Hypothalamus (tissue), 51 donors: Measurements from ENCODE around the gene TSPAN10.

Experiments used
- DNase-seq, 51 donors: peaks; one replicate each; lab custom pipeline; 2025; lab: John Stamatoyannopoulos, UW

Gene TSPAN10

GRCh38 chr17:81656835-81657234 is 19.8 kb downstream of the TSPAN10 start:
- DNase-seq = no peak

GRCh38 chr17:81659038-81659437 is 22.0 kb downstream of the TSPAN10 start:
- DNase-seq = no peak

GRCh38 chr17:81660441-81660840 is 23.4 kb downstream of the TSPAN10 start:
- DNase-seq = no peak

- no peak for DNase-seq
Observed at GRCh38 chr17:81662002-81662401, 25.0 kb downstream of the TSPAN10 start.

- DNase-seq = no peak
Observed at GRCh38 chr17:81664051-81664470, 27.1 kb downstream of the TSPAN10 start.

- DNase-seq = peak in 4 of 51 donors; percentile 3 to 27 (median 20)
Observed at GRCh38 chr17:81665205-81666091, 28.5 kb downstream of the TSPAN10 start.

GRCh38 chr17:81666092-81666341 is 29.0 kb downstream of the TSPAN10 start:
- no peak for DNase-seq

- DNase-seq = peak; percentile 57 to 98 (median 91)
Observed at GRCh38 chr17:81666342-81667191, 29.6 kb downstream of the TSPAN10 start, which contains the start of the genes CCDC137 and OXLD1. Gene CCDC137 (plus strand): TSS chr17:81666737. CDS start chr17:81666767, 30 bp downstream. Gene OXLD1 (minus strand): TSS chr17:81666605. CDS start chr17:81666577, 28 bp downstream.

GRCh38 chr17:81667754-81668153 is 30.8 kb downstream of the TSPAN10 start:
- no peak for DNase-seq

- no peak for DNase-seq
Observed at GRCh38 chr17:81672504-81672903, 35.5 kb downstream of the TSPAN10 start.

GRCh38 chr17:81672954-81673353 is 36.0 kb downstream of the TSPAN10 start:
- no peak for DNase-seq

- no peak for DNase-seq
Observed at GRCh38 chr17:81673561-81674258, 36.7 kb downstream of the TSPAN10 start.

GRCh38 chr17:81675515-81676221 is 38.7 kb downstream of the TSPAN10 start:
- peak in 18 of 51 donors; percentile 5 to 55 (median 21) for DNase-seq

- peak in 6 of 51 donors; percentile 8 to 26 (median 13) for DNase-seq
Observed at GRCh38 chr17:81676906-81677305, 39.9 kb downstream of the TSPAN10 start.

- no peak for DNase-seq
Observed at GRCh38 chr17:81680150-81680549, 43.2 kb downstream of the TSPAN10 start.

- DNase-seq = peak in 10 of 51 donors; percentile 7 to 30 (median 17)
Observed at GRCh38 chr17:81681672-81682071, 44.7 kb downstream of the TSPAN10 start.

GRCh38 chr17:81682565-81683207 is 45.7 kb downstream of the TSPAN10 start:
- no peak for DNase-seq

- peak in 4 of 51 donors; percentile 42 to 62 (median 52) for DNase-seq
Observed at GRCh38 chr17:81683208-81683583, 46.2 kb downstream of the TSPAN10 start.

GRCh38 chr17:81683584-81684441 is 46.8 kb downstream of the TSPAN10 start, which contains the start of the genes ARL16 and HGS:
Gene ARL16 (minus strand): TSS chr17:81683797. CDS start chr17:81683753, 44 bp downstream.
Gene HGS (plus strand): TSS chr17:81684011. CDS start chr17:81684067, 56 bp downstream.
- DNase-seq = peak; percentile 81 to 98 (median 95)
